HEK293 (cell line): ENCODE data around the gene CCL14.

ENCODE experiments used
- CTCF ChIP-seq: fragments of 450-650 bp; formaldehyde crosslinking; IDR thresholded peaks from 2 replicates; pipeline ENCODE4 v1.5.1; 2016; ENCODE audit warnings: missing biosample characterization, missing genetic modification characterization
- SALL2 ChIP-seq: fragments of 450-650 bp; formaldehyde crosslinking; IDR thresholded peaks from 2 replicates; pipeline ENCODE4 v1.5.0; 2017; ENCODE audit warnings: missing biosample characterization, mild to moderate bottlenecking, missing genetic modification characterization, borderline replicate concordance
- SETDB1 ChIP-seq: IDR thresholded peaks from one replicate; pipeline ENCODE4 v1.6.1; 2017; ENCODE audit warnings: mild to moderate bottlenecking, low read length, moderate library complexity, mixed read lengths; ENCODE audit not compliant: insufficient read length
- ZNF324 ChIP-seq: fragments of 450-650 bp; formaldehyde crosslinking; IDR thresholded peaks from 2 replicates; pipeline ENCODE4 v1.5.1; 2016; ENCODE audit warnings: missing biosample characterization, missing genetic modification characterization
- ZSCAN30 ChIP-seq: fragments of 450-650 bp; IDR thresholded peaks from 2 replicates; pipeline ENCODE4 v1.5.1; 2018; ENCODE audit warnings: missing biosample characterization, mild to moderate bottlenecking, missing genetic modification characterization, moderate library complexity

GRCh38 chr17:35973333-35974260 is 12.9 kb downstream of the CCL14 start:
- TF ChIP-seq CTCF (no peak), ZNF324 (tag by site-specific recombination) (no peak), SALL2 (tag by site-specific recombination) (no peak), SETDB1 (no peak), ZSCAN30 (tag by site-specific recombination) (no peak)
